Fibroblast of upper back skin (primary cell): ENCODE data around the gene GRB14.
"Not testable (repeated sequence)": the region's sequence is repeated elsewhere in the genome, so short reads cannot be mapped to it uniquely, and the experiment has no call there.

ENCODE experiments used
- DNase-seq: peaks from one replicate; pipeline ENCODE4 v3.0.0-alpha.2; 2013

GRB14 gene

GRCh38 chr2:164620873-164621763 lies at the start of gene GRB14:
Gene GRB14, minus strand, starts transcription at chr2:164621482. Its CDS starts 173 bp downstream, at chr2:164621309.
- DNase-seq, result no peak

DNA sequence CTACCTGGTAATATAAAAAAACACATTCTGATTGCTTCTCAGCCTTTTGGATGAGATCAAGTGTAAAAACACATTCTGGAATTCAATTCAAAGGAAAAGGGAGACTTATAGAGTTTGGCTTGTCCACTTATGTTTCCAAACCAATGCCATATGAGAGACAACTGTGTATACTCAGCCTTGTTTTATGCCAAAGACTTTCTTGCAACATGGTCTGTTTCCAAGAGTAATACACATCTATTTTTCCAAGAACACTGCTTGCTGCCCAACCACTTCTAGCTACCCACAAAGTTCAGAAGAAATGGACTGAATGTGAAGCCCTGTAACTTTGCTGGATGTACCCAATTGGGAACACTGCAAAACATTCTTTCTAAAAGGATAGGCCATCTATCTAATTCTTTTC lies 48.0 kb upstream of the GRB14 start:
- DNase-seq, result no peak

GRCh38 chr2:164667566-164667965 lies 46.3 kb upstream of the GRB14 start:
- DNase-seq, result peak; percentile 12

GRCh38 chr2:164664070-164664469 lies 42.8 kb upstream of the GRB14 start:
- DNase-seq, result no peak

GRCh38 chr2:164662868-164663631 lies 41.8 kb upstream of the GRB14 start:
- DNase-seq, result no peak

DNA sequence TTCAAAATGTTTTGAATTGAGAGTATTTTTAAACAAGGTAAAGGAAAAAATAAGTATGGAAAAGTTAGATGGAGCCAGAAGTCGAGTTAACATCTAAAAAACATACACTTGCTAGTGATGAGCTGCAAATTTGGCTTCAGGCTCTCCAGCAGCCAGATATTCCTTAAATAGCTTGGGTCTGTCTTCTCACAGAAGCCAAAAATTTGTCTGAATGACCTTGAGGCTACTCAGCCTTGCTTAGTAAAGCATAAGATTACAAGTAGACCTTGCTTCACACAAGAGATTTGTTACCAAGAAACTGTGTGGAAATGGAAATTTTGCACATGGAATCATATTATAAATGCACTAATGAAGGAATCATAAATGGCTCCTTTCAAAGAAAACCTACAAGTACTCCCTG lies 40.8 kb upstream of the GRB14 start:
- DNase-seq, result no peak

DNA sequence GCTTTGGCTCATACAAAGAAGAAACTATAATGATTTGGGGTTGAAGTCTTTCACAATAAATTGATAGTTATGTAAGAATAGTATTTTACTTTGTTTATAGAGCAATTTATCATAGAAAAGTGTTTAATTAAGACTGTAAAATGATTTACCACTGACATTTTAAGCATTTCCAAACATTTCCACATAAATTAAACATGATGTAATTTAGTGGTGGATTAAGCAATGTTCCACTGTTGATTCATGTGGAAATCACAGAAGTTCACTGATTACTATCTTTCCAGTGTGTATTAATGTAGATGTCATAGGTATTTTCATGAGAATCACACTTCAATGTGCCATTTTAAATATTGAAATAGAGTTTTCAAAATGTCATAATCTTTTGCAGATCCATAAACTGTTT lies 40.1 kb upstream of the GRB14 start:
- DNase-seq, result peak; percentile 34

DNA sequence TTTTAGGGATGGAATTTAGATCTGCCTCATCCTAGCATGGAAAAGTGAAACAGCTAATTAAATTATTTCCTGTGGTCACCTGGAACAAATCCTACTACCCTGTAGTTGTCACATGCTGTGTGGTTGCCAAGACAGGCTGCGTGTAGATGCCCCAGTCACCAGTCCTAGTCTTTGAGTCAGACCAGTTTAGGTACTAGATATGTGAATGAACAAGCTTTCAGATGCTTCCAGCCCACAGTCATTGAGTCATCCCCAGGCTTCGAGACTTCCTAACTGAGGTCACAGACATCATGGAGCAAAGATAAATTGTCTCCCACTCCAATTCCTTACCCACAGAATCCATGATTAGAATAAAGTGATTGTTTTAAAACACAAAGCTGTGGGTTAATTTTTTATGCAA lies 35.8 kb upstream of the GRB14 start:
- peak; percentile 84 for DNase-seq

GRCh38 chr2:164655750-164656149 lies 34.5 kb upstream of the GRB14 start:
- DNase-seq, result peak; percentile 12

GRCh38 chr2:164655336-164655735 lies 34.1 kb upstream of the GRB14 start:
- peak; percentile 27 for DNase-seq

- DNase-seq, result peak; percentile 12
Observed at GRCh38 chr2:164651361-164651760, 30.1 kb upstream of the GRB14 start.

DNA sequence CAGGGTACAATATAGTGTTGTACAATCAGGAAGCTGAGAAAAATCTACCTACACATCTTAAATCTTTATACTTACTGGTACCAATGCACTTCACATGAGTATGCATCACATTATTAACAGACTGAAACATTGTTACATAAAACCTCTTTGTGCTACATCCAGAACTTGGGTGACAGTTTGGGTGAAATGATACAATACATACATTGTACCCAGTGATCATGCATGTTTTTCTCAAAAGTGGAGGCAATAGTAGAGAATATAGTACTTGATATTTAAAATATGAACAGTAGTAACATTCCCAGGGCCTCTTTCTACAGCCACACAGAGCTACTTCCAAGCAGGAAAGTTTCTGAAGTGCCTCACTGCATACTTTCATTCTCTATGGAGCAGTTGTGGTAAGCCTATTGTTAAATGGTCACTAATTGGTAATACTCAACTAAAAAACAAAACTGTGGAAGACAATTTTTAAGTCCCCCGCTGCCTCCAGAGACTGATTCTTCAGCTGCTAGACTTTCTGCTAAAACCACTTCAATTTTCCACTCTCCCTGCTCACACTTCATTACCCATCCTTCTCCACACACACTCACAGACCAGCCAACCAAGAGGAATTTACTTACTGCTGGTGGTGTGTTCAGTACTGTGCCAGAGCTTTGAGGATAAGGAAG lies 22.9 kb upstream of the GRB14 start:
- peak; percentile 34 for DNase-seq

- DNase-seq, result no peak
Observed at GRCh38 chr2:164642946-164643555, 21.8 kb upstream of the GRB14 start.

DNA sequence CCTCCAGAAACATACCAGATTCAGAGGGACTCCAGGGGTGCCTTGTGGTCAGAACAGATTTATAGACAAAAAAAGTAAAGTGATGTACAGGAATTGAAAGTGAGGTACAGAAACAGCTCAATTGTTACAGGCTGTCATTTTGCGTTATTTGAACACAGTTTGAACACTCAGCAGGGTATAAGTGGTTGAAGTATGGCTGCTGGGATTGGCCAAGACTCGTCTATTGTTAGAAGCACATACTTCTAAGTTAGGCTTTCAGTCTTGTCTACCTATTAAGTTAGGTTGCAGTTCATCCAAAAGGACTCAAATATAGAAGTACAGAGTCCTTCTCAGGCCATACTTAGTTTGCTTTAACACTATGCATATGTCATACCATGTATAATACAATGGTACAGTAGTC lies 21.0 kb upstream of the GRB14 start:
- DNase-seq, result no peak

DNA sequence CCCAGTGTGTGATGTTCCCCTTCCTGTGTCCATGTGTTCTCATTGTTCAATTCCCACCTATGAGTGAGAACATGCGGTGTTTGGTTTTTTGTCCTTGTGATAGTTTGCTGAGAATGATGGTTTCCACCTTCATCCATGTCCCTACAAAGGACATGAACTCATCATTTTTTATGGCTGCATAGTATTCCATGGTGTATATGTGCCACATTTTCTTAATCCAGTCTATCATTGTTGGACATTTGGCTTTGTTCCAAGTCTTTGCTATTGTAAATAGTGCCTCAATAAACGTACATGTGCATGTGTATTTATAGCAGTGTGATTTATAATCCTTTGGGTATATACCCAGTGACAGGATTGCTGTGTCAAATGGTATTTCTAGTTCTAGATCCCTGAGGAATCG lies 7.0 kb upstream of the GRB14 start:
- DNase-seq, result not testable (repeated sequence)

GRCh38 chr2:164625378-164625971 lies 4.2 kb upstream of the GRB14 start:
- DNase-seq, result peak; percentile 53

- no peak for DNase-seq
Observed at GRCh38 chr2:164624316-164624715, 3.0 kb upstream of the GRB14 start.

DNA sequence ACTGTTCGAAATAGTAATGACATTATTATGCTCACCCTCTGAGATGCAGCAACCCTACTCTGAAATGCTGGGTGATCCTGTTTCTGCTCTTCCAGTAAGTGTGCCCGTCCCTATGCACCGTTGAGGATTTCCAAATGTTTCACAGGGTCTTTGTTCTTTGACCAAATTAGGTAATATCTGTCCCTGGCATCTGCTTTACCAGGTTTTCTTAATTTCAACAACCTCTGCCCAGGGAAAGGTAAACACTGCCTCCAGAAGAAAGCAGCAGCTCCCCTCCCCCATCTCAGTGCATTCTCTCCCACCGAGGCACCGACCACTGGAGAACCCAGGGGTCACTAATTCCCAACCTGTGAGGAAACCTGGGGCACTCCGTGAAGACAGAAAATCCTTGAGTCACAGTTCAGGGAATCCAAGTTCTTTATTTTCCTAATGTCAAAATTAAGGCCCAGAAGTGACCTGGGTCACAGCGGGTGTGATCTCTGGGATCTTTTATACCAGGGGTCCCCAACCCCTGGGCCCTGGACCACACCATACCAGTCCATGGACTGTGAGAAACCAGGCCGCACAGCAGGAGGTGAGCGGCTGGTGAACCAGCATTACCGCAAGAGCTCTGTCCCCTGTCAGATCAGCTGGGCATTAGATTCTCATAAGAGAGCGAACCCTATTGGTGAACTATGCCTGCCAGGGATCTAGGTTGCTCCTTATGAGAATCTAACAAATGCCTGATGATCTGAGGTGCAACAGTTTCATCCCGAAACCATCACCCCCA lies 1.2 kb upstream of the GRB14 start:
- DNase-seq, result no peak

GRCh38 chr2:164621764-164622105 lies 453 bp upstream of the GRB14 start:
- no peak for DNase-seq

DNA sequence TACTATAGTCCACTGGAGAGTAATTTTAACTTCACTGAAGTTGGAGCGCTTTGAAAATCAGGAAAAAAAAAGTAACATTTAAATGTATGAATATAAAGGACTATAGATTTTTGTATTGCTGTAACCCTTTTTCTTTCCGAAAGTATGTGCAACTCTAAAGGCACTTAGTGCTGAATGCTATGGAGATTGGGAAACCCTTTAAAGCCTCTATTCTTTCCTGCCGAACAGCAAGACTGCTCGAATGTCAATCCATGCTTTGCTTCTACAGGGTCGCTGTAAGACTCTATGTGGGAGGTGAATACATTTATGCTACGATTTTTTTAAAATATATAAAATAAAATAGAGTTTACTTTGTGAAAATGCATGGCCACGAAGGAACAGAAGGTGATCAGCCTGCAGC lies 825 bp downstream of the GRB14 start:
- DNase-seq, result no peak

GRCh38 chr2:164617466-164617865 lies 3.8 kb downstream of the GRB14 start:
- DNase-seq, result peak; percentile 37
